ENCODE results near the gene GPRC5C. TPM values are rescaled to one million over a fixed set of nuclear protein-coding genes. Genes with fewer than 3 reads are reported as not detected.

Gene GPRC5C
- total RNA-seq, 1 donor = 0.31 TPM

DNA sequence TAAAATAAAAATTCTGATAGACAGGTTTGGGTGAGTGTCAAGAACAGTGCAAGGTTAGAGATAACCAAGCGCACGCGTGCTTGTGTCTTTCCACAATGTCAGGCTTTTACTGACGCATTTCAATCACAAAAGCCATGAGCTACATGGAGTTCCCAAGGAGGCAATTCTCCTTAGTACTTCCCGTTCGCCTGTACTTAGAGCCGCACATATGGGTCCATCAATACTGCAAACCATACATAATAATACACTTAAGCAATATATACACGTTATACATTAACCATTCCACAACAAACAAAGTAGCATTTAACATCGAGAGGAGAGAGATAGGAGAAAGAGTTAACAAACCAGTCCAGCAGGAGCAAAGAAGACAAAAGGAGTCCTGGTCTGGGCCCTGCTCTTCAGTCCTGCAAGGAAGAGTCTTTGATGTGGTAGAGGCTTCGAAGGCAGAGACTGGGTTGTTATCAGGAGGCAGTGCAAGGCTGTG, 11.9 kb upstream of the GPRC5C start:
- Histone ChIP-seq H3K9me3 (ENCODE audit: low read depth, low read length) (no peaks in the 10 kb centered on the region), H3K4me1 (ENCODE audit: insufficient read depth, low read length) (no peaks in the 10 kb centered on the region), H3K27me3 (ENCODE audit: insufficient read depth, low read length) (no peaks in the 10 kb centered on the region), H3K4me3 (ENCODE audit: low read length) (no peak overlapping the region)

DNA sequence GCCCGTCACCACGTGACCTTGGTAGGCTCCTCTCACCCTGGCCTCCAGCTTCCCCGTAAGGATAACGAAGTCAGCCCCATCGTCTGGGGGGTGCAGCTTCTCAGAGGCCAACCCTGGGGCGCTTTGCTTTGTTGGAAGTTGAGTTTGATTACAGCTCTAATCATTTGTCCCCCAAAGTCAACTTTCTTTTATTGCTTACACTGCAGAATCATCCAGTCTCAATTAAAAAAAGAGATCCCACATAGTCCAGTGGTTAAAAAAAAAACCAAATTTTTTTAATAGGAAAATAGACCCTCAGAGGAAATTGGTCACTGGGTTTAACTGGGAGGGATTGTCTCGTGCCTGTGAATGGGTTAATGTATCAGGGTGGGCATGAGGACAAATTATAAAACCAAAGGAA, 7.8 kb upstream of the GPRC5C start:
- no peaks in the 10 kb centered on the region for H3K9me3 ChIP-seq (ENCODE audit: low read depth, low read length)
- no peaks in the 10 kb centered on the region for H3K4me1 ChIP-seq (ENCODE audit: insufficient read depth, low read length)
- H3K4me3 ChIP-seq (ENCODE audit: low read length) = no peak overlapping the region
- no peaks in the 10 kb centered on the region for H3K27me3 ChIP-seq (ENCODE audit: insufficient read depth, low read length)

GRCh38 chr17:74424657-74425056, 7.2 kb upstream of the GPRC5C start:
- H3K4me1 ChIP-seq (ENCODE audit: insufficient read depth, low read length) = no peaks in the 10 kb centered on the region
- no peak overlapping the region for H3K4me3 ChIP-seq (ENCODE audit: low read length)
- no peaks in the 10 kb centered on the region for H3K9me3 ChIP-seq (ENCODE audit: low read depth, low read length)
- H3K27me3 ChIP-seq (ENCODE audit: insufficient read depth, low read length) = peaks cover 3% of the 10 kb centered on the region

- H3K4me1 ChIP-seq (ENCODE audit: insufficient read depth, low read length) = peaks cover 15% of the 10 kb centered on the region
- peaks cover 23% of the 10 kb centered on the region for H3K27me3 ChIP-seq (ENCODE audit: insufficient read depth, low read length)
- H3K4me3 ChIP-seq (ENCODE audit: low read length) = no peak overlapping the region
- H3K9me3 ChIP-seq (ENCODE audit: low read depth, low read length) = no peaks in the 10 kb centered on the region
Measured at GRCh38 chr17:74426551-74427047, 5.3 kb upstream of the GPRC5C start.

DNA sequence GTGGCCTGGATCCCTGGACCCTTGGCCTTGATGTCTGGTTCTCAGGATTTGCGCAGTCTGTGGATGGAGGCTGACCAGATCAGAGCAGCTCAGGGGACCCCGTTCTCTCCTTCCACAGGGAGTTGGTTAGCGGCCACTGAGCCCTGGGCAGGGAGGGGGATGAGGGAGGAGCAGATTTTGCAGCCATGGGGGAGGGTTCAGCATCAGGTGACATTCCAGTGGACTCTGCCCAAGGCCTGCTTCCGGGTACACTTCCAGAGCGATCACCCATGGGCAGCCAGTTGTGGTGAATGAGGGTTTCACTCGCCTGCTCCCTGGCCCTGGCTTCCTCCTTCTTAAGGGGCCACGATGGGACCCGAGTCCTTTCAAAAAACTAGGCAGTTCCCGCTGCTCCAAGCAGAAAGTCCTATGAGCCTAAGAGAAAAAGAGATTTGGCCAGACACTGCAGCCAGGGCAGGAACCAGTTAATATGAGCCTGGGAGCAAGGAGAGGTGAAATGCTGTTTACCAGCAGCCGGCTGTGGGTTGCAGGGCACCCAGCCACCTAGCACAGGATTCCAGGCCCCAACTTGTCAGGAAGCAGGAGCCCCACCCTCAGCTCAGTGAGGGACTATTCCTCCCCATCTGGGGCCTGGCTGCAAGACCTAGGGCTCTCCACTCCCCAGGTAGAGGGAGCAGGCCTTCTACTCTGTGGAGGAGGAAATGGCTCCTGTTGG, 4.7 kb upstream of the GPRC5C start:
- Histone ChIP-seq H3K4me1 (ENCODE audit: insufficient read depth, low read length) (peaks cover 21% of the 10 kb centered on the region), H3K9me3 (ENCODE audit: low read depth, low read length) (no peaks in the 10 kb centered on the region), H3K27me3 (ENCODE audit: insufficient read depth, low read length) (peaks cover 28% of the 10 kb centered on the region)

GRCh38 chr17:74427763-74428153, 4.1 kb upstream of the GPRC5C start:
- Histone ChIP-seq H3K9me3 (ENCODE audit: low read depth, low read length) (no peaks in the 10 kb centered on the region), H3K4me3 (ENCODE audit: low read length) (no peak overlapping the region), H3K27me3 (ENCODE audit: insufficient read depth, low read length) (peaks cover 30% of the 10 kb centered on the region), H3K4me1 (ENCODE audit: insufficient read depth, low read length) (peaks cover 21% of the 10 kb centered on the region)

More for the DNA sequence above, 4.7 kb upstream of the GPRC5C start:
- no peak overlapping the region for H3K4me3 ChIP-seq (ENCODE audit: low read length)

- Histone ChIP-seq H3K4me3 (ENCODE audit: low read length) (no peak overlapping the region), H3K27me3 (ENCODE audit: insufficient read depth, low read length) (peaks cover 39% of the 10 kb centered on the region), H3K9me3 (ENCODE audit: low read depth, low read length) (no peaks in the 10 kb centered on the region), H3K4me1 (ENCODE audit: insufficient read depth, low read length) (peaks cover 21% of the 10 kb centered on the region)
Measured at GRCh38 chr17:74429604-74430384, 2.1 kb upstream of the GPRC5C start.

DNA sequence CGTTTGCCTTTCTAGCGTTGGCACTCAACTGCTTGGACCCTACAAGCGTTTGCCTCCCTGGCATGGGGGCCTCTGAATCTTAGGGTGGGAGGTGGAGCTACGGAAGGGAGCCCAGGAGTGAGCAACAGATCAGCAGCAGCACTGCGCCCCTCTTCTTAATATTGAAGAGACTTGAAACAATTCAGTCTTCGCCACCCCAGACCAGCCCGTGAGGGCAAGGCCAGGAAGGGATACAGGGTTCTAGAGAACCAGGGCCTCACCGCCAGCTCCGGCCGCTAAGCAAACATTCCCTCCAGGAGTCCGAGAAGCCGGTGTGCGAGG, 1.5 kb upstream of the GPRC5C start:
- Histone ChIP-seq H3K27me3 (ENCODE audit: insufficient read depth, low read length) (peaks cover 39% of the 10 kb centered on the region), H3K4me3 (ENCODE audit: low read length) (no peak overlapping the region), H3K9me3 (ENCODE audit: low read depth, low read length) (no peaks in the 10 kb centered on the region), H3K4me1 (ENCODE audit: insufficient read depth, low read length) (peaks cover 21% of the 10 kb centered on the region)

- peaks cover 21% of the 10 kb centered on the region for H3K4me1 ChIP-seq (ENCODE audit: insufficient read depth, low read length)
- peaks cover 39% of the 10 kb centered on the region for H3K27me3 ChIP-seq (ENCODE audit: insufficient read depth, low read length)
- no peaks in the 10 kb centered on the region for H3K9me3 ChIP-seq (ENCODE audit: low read depth, low read length)
- H3K4me3 ChIP-seq (ENCODE audit: low read length) = no peak overlapping the region
Measured at GRCh38 chr17:74430706-74431567, 951 bp upstream of the GPRC5C start.

DNA sequence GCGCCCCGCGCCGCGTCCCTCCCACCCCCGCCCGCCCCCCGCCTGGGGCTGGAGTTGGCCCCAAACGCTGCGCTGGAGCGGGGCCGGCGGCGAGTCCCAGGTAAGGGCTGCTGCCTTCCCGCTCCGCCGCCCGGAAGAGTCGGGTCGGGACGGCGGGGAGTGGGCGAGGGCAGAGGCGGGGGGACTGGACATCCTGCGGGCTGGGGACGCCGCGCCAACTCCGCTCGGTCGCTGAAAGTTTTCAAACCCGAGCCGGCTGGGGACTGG, 469 bp downstream of the GPRC5C start:
- H3K4me1 ChIP-seq (ENCODE audit: insufficient read depth, low read length) = peaks cover 21% of the 10 kb centered on the region
- H3K27me3 ChIP-seq (ENCODE audit: insufficient read depth, low read length) = peaks cover 42% of the 10 kb centered on the region
- H3K9me3 ChIP-seq (ENCODE audit: low read depth, low read length) = no peaks in the 10 kb centered on the region
- no peak overlapping the region for H3K4me3 ChIP-seq (ENCODE audit: low read length)

DNA sequence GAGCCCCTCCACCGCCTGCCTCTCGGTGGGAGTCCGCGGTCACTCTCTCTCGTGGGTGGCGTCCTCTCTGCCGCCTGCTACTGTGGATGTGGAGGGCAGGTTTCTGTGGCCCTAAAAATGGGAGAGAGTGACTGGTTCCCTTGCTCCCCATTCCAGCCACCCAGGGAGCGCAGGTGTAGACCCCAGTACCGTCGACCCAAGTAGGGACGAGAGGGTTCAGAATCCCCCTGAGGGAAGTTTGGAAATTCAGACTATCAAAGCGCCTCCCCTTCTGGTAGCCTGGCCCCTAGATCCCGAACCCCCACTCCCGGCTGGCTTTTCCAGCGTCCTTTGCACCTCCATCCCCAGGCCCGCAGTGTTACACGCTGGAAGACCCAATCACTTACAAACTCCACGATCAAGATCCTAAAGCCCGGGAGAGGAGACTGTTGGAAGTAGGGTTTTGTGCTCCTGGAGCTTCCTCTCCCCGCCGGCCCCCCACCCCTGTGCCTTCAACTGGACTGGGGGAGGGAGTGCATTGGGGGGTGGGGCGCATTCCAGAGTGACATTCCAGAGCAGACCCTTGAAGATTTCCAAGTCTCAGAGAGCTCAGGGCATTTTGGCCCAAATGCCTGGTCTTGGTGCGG, 991 bp downstream of the GPRC5C start:
- Histone ChIP-seq H3K4me1 (ENCODE audit: insufficient read depth, low read length) (peaks cover 21% of the 10 kb centered on the region), H3K9me3 (ENCODE audit: low read depth, low read length) (peaks cover 4% of the 10 kb centered on the region), H3K4me3 (ENCODE audit: low read length) (no peak overlapping the region), H3K27me3 (ENCODE audit: insufficient read depth, low read length) (peaks cover 42% of the 10 kb centered on the region)

GRCh38 chr17:74433421-74434121, 1.7 kb downstream of the GPRC5C start:
- peaks cover 42% of the 10 kb centered on the region for H3K27me3 ChIP-seq (ENCODE audit: insufficient read depth, low read length)

DNA sequence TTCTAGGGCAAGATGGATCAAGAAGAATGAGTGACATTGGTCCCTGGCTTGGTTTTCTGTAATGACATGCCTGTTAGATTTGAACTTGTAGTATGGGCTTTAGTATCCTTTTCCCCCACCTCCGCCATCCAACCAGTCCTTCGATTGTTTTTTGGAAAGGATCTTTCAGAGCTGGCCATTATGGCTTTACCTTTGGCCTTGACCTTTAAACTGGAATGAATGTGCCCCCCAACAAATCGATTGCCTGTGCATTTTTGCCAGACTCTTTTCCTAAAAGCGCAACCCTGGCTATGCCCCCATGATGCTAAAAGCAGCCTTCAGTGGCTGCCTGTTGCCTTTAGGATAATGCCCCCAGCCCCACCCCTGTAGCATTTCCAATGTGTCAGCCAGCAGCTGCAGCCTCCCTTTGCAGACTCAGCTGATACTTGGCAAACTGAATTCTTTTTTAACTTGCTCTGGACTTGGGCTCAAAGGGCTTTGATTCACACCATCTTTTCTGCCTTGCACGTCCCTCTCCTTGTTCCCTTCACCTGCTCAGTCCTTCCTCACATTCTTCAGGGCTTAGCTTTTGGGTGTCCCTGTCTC, 4.0 kb downstream of the GPRC5C start:
- Histone ChIP-seq H3K4me1 (ENCODE audit: insufficient read depth, low read length) (peaks cover 13% of the 10 kb centered on the region), H3K27me3 (ENCODE audit: insufficient read depth, low read length) (peaks cover 26% of the 10 kb centered on the region), H3K9me3 (ENCODE audit: low read depth, low read length) (peaks cover 11% of the 10 kb centered on the region), H3K4me3 (ENCODE audit: low read length) (no peak overlapping the region)

More at GRCh38 chr17:74433421-74434121, 1.7 kb downstream of the GPRC5C start:
- peaks cover 21% of the 10 kb centered on the region for H3K4me1 ChIP-seq (ENCODE audit: insufficient read depth, low read length)
- peaks cover 4% of the 10 kb centered on the region for H3K9me3 ChIP-seq (ENCODE audit: low read depth, low read length)
- H3K4me3 ChIP-seq (ENCODE audit: low read length) = no peak overlapping the region

GRCh38 chr17:74437702-74438101, 5.8 kb downstream of the GPRC5C start:
- Histone ChIP-seq H3K4me3 (ENCODE audit: low read length) (no peak overlapping the region), H3K9me3 (ENCODE audit: low read depth, low read length) (peaks cover 11% of the 10 kb centered on the region), H3K4me1 (ENCODE audit: insufficient read depth, low read length) (peaks cover 6% of the 10 kb centered on the region), H3K27me3 (ENCODE audit: insufficient read depth, low read length) (peaks cover 13% of the 10 kb centered on the region)

Measured in mononuclear cell (primary cell).